Peyer's patch (tissue), 4 donors: ENCODE results near the gene MCEE.
"Not testable (repeated sequence)": the region's sequence is repeated elsewhere in the genome, so short reads cannot be mapped to it uniquely, and the experiment has no call there.

Experiments used
- POLR2A ChIP-seq, 2 donors: fragments of 450-650 bp; IDR thresholded peaks; one replicate each; pipeline ENCODE4 v1.5.1; 2017; ENCODE audit warnings: antibody characterized with exemption in 2 of 2, mild to moderate bottlenecking in 2 of 2, moderate library complexity in 2 of 2
- TF ChIP-seq, protein P1 (sequence below), 6 experiments: fragments of 450-650 bp in 4 of 6; fragments of 200-600 bp in 2 of 6; sonication (generic) in 1 of 6; IDR thresholded peaks; one replicate each; pipeline ENCODE4 v1.5.1; 2017 to 2019; ENCODE audit warnings: antibody characterized with exemption in 6 of 6, mild to moderate bottlenecking in 3 of 6, moderate library complexity in 1 of 6

GRCh38 chr2:71106463-71106862 lies 23.6 kb downstream of the MCEE start:
- TF ChIP-seq, protein P1, sequence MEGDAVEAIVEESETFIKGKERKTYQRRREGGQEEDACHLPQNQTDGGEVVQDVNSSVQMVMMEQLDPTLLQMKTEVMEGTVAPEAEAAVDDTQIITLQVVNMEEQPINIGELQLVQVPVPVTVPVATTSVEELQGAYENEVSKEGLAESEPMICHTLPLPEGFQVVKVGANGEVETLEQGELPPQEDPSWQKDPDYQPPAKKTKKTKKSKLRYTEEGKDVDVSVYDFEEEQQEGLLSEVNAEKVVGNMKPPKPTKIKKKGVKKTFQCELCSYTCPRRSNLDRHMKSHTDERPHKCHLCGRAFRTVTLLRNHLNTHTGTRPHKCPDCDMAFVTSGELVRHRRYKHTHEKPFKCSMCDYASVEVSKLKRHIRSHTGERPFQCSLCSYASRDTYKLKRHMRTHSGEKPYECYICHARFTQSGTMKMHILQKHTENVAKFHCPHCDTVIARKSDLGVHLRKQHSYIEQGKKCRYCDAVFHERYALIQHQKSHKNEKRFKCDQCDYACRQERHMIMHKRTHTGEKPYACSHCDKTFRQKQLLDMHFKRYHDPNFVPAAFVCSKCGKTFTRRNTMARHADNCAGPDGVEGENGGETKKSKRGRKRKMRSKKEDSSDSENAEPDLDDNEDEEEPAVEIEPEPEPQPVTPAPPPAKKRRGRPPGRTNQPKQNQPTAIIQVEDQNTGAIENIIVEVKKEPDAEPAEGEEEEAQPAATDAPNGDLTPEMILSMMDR (IDR thresholded peaks at IDR 0.05), result not testable (repeated sequence)
- not testable (repeated sequence) for TF ChIP-seq POLR2A (IDR thresholded peaks at IDR 0.05)
